ENCODE measurements around the gene COPG2.

DNA sequence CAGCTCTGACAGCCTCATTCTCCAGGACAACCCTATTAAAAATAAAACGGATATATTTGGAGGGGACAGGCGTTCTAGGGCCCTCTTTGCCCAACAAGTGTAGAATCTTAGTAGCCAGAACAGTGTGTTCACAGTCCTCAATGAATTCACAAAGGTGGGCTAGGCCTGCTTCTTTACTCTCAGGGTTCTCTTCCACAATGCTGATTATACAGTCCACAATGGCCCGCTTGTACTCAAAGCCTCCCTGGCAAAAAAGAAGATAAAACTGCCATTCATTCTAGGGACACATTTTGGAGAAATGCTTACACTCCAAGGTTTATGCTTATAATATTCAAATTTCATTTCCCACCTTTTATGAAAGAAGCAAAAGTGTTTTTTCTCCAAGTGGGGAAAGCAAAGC, 114.1 kb downstream of the COPG2 start:
- TF ChIP-seq SUZ12 (IDR thresholded peaks at IDR 0.05; ENCODE audit: extremely low read depth, insufficient read depth, insufficient read length) (no peak), YY1 (IDR thresholded peaks at IDR 0.05; ENCODE audit: insufficient read depth, insufficient read length) (no peak), ZNF274 (IDR thresholded peaks at IDR 0.05; ENCODE audit: low read depth, low read length) (no peak)
